GM18907 (cell line): ENCODE measurements around the gene MTCL1.

Experiments
- ATAC-seq: cut with Tn5 transposase; IDR thresholded peaks from one replicate; pipeline ENCODE4 v1.9.1; 2021; ENCODE audit warnings: mild to moderate bottlenecking, moderate library complexity; ENCODE audit not compliant: unreplicated experiment

The MTCL1 gene

DNA sequence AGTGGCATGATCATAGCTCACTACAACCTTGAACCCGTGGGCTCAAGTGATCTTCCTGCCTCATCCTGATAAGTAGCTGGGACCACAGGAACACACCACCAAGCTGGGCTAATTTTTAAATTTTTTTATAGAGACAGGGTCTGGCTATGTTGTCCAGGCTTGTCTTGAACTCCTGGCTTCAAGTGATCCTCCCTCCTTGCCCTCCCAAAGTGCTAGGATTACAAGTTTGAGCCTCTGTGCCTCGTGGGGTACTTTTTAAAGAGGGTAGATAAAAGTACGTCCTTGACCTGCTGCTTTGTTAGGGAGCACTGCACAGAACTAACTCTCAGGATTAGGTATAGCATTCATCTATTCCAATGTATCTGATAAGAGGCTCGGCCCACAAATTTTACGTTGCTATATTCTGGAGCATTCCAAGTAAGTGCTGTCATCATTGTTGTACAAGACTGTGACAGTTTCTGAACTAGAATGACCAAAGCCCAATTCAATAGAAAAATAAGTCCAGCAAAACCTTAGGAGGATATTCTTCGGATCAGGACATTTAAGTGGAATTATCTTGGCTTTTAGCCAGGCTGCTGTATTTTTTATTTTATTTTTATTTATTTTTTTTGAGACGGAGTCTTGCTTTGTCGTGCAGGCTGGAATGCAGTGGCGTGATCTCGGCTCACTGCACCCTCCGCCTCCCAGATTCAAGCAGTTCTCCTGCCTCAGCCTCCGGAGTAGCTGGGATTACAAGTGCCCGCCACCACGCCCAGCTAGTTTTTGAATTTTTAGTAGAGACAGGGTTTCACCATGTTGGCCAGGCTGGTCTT is 4.1 kb downstream of the MTCL1 start:
- ATAC-seq, result no peak

DNA sequence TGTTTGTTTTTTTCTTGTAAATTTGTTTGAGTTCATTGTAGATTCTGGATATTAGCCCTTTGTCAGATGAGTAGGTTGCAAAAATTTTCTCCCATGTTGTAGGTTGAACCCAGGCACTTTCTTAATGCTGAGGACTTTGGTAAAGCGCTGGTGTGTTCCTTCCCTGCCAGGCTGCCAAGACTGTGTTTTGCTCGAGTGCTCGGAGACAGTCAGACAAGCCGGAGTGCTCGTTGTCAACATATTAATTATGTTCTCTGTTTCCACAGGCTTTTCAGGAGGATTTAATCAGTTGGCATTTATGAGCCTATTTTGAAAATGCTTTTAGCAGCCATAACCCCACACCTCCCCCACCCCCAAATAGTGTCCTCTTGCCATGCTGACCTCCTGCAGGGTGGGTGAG is 6.4 kb downstream of the MTCL1 start:
- no peak for ATAC-seq

GRCh38 chr18:8713691-8714090 is 8.3 kb downstream of the MTCL1 start:
- no peak for ATAC-seq

GRCh38 chr18:8715599-8715998 is 10.2 kb downstream of the MTCL1 start:
- no peak for ATAC-seq

GRCh38 chr18:8717011-8717770 is 11.8 kb downstream of the MTCL1 start:
- ATAC-seq, result no peak

- ATAC-seq, result no peak
Observed at GRCh38 chr18:8718401-8718913, 13.1 kb downstream of the MTCL1 start.

- ATAC-seq, result no peak
Observed at GRCh38 chr18:8719192-8719591, 13.8 kb downstream of the MTCL1 start.

DNA sequence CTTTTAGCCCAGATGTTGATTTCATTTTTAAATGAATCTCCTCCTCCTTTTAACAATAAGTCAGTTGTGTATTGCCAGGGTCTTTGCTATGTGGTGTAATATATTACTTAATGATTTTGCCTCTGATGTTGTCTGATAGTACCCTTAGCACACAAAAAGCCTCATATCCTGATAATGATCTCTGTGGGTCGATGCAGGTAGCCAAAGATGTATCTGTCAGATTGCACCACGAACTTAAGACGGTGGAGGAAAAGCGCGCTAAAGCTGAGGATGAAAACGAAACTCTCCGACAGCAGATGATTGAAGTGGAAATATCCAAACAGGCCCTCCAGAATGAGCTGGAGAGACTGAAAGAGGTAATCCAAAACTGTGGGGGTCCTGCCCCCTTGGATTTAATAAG is 14.8 kb downstream of the MTCL1 start:
- ATAC-seq, result no peak

GRCh38 chr18:8721094-8721669 is 15.8 kb downstream of the MTCL1 start:
- no peak for ATAC-seq

DNA sequence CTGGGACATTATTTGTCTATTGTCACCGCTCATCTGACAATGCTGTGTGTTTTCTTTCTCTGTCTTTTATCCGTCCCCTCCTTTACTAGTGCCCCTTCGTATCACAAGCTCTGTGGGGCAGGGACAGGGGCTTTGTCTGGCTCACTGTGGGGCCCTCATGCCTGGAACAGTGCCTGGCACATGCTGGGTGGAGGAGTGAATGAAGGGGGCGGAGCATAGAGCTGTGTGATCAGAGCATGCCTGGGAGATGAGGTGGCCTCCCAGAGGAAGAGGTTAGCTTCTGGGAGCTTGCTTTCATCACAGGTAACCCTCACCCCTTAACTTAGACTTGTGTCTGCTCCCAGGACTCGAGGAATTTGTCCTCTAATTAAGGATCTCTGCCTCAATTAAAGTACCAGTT is 16.4 kb downstream of the MTCL1 start:
- no peak for ATAC-seq

DNA sequence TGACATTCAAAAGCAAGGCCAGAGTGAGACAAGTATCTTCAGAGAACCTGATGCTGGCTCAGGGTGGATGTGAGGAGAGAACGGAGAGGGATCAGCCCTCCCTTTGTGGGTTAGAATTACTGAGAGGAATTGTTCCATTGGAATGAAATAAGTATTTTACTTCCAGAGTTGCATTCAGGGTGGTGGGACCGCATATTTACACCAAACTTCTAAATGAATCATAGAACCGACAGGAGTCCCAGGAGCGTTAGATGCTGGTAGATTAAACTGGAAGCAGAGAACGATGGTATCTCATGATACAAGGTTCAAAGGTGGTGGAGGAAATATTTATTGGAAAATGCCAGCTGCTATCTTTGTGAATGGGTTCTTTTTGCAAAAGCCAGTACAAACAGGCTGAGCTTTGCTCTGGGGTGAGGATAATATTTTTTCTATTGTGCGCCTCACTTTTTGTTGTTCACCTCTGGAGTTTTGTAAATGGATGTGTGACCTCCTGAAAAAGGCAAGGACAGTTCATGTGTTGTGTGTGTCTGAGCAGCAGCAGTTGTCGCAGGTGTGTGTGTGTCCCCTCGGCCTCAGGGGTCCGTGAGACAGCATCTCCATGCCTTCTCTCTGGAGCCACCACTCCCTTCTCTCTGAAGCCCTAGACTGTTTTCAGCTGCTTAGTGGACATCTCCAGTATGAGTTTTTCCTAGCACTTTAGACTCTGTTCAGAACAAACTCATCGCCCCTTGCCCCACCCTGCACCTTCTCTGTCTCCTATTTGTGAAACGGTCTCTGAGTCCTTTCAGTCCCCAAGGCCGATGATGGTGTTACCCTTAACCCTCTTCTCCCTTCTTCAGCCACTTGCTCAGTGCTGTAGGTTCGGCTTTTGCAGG is 17.8 kb downstream of the MTCL1 start:
- no peak for ATAC-seq

- ATAC-seq, result no peak
Observed at GRCh38 chr18:8724452-8724851, 19.1 kb downstream of the MTCL1 start.

DNA sequence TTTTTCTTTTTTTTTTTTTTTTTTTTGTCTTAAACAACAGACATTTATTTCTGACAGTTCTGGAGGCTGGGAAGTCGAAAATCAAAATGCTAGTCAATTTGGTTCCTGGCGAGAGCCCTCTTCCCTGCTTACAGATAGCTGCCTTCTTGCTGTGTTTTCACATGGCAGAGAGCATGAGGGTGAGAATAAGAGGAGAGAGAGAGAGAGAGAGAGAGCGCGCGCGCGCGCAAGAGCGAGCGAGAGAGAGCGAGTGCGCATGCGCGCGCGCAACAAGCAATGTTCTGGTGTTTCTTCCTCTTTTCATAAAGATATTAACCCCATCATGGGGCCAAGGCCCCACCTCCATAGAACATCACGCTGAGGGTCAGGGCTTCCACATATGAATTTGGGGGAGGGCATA is 20.9 kb downstream of the MTCL1 start:
- no peak for ATAC-seq

DNA sequence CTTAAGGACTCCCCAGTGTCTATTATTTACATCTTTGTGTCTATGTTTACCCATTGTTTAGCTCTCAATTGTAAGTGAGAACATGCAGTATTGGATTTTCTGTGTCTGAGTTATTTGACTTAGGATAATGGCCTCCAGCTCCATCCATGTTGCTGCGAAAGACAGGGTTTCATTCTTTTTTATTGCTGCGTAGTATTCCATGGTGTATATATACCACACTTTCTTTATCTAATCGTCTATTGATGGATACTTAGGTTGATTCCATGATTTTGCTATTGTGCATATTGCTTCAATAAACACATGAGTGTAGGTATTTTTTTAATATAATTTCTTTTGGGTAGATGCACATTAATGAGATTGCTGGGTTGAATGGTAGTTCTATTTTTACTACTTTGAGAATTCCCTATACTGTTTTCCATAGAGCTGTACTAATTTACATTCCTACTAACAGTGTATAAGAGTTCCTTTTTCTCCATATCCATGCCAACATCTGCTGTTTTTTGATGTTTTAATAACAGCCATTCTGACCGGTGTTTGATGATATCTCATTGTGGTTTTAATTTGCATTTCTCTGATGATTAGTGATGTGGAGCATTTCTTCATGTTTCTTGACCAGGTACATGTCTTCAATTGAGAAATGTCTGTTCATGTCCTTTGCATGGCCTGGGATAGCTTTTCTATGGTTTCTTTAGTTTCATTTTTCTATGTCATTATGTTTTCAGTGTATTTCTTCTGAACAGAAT is 21.8 kb downstream of the MTCL1 start:
- no peak for ATAC-seq

DNA sequence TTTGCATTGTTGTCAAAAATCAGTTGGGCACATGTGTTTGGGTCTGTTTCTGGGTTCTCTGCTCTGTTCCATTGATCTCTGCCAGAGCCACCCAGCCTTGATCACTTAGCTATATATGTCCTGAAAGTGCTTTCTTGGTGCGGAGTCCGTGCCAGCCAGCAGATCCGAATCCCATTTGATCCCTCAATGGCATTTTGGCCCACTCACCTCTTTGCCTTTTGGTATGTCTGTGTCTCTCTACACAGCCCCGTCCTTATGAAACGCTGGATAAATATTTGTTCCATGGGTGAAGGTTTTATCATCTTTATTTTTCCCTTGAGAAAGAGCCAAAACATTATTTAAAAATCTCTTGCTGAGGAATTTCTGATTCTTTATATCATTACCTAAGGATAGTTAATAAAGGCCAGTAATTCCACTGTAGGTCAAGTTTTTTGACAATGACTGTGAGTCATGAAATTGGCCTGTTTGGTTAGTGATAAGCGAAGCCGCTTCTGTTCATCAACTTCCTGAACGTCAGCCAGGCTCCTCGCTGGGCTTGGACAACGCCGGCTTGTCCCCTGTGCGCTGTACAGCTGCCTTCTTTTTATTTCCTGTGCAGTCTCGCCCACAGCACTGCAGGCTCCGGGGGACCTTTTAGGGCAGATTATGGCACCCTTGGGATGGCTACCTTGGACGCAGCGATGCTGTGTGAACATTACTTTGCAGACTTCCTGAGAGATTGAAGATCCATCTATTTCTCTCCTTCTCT is 24.9 kb downstream of the MTCL1 start:
- no peak for ATAC-seq

- ATAC-seq, result no peak
Observed at GRCh38 chr18:8732442-8733360, 27.3 kb downstream of the MTCL1 start.

GRCh38 chr18:8734496-8734895 is 29.1 kb downstream of the MTCL1 start:
- ATAC-seq, result no peak

DNA sequence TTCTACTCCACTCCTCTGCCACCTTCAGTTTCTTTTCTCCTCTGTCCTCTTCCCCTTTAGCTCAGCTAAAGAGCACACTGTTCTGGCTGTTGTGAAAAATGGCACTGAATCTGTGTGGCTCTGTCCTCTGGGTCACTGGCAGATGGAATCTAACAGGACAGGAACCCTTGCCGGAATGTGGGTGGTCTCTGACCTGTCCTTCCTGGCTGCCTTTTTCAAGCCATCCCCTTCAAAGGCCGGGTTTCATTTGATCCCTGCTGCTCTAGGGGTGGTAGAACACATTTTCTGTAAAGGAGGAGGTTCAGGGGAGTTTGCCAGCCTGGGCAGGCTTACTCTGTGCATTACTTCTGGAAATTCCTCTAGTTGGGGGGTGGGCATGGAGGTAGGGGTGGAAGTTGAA is 29.9 kb downstream of the MTCL1 start:
- no peak for ATAC-seq
